Measurements from ENCODE around the gene DNAH11. TPM values are rescaled to one million over a fixed set of nuclear protein-coding genes. Genes with fewer than 3 reads are reported as not detected.

The DNAH11 gene, protein sequence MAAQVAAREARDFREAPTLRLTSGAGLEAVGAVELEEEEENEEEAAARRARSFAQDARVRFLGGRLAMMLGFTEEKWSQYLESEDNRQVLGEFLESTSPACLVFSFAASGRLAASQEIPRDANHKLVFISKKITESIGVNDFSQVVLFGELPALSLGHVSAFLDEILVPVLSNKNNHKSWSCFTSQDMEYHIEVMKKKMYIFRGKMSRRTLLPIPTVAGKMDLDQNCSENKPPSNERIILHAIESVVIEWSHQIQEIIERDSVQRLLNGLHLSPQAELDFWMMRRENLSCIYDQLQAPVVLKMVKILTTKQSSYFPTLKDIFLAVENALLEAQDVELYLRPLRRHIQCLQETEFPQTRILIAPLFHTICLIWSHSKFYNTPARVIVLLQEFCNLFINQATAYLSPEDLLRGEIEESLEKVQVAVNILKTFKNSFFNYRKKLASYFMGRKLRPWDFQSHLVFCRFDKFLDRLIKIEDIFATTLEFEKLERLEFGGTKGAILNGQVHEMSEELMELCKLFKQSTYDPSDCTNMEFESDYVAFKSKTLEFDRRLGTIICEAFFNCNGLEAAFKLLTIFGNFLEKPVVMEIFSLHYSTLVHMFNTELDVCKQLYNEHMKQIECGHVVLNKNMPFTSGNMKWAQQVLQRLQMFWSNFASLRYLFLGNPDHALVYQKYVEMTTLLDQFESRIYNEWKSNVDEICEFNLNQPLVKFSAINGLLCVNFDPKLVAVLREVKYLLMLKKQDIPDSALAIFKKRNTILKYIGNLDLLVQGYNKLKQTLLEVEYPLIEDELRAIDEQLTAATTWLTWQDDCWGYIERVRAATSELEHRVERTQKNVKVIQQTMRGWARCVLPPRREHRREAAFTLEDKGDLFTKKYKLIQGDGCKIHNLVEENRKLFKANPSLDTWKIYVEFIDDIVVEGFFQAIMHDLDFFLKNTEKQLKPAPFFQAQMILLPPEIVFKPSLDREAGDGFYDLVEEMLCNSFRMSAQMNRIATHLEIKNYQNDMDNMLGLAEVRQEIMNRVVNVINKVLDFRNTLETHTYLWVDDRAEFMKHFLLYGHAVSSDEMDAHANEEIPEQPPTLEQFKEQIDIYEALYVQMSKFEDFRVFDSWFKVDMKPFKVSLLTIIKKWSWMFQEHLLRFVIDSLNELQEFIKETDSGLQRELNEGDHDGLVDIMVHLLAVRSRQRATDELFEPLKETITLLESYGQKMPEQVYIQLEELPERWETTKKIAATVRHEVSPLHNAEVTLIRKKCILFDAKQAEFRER (N-terminal part only)
- total RNA-seq: under 0.01 and 1.4 TPM in 2 replicates

DNA sequence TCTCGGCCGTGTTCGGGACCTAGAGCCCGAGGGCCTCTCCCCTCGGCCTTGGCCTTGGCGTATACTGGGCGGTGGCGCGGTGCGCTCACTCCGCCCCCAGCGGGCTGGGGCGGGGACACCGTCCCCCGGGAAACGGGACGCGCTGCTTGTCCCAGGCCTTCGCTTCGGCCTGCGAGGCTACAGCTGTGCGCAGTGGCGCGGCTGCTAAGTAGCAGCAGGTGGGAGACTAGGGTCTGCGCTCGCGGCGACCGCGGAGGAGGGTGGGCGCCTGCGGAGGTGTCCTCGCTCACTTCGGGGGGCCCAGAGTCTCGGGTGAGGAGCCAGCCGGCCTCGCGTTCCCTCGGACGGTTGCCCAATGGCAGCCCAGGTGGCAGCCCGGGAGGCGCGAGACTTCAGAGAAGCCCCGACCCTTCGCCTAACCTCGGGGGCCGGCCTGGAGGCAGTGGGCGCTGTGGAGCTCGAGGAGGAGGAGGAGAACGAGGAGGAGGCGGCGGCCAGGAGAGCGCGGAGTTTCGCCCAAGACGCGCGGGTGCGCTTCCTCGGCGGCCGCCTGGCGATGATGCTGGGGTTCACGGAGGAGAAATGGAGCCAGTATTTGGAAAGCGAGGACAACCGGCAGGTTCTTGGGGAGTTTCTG is at the start of gene DNAH11:
TSS of gene DNAH11 (plus strand) at position 149 of the 637 bp plus-strand sequence. CDS start at position 356, 207 bp downstream.

DNA sequence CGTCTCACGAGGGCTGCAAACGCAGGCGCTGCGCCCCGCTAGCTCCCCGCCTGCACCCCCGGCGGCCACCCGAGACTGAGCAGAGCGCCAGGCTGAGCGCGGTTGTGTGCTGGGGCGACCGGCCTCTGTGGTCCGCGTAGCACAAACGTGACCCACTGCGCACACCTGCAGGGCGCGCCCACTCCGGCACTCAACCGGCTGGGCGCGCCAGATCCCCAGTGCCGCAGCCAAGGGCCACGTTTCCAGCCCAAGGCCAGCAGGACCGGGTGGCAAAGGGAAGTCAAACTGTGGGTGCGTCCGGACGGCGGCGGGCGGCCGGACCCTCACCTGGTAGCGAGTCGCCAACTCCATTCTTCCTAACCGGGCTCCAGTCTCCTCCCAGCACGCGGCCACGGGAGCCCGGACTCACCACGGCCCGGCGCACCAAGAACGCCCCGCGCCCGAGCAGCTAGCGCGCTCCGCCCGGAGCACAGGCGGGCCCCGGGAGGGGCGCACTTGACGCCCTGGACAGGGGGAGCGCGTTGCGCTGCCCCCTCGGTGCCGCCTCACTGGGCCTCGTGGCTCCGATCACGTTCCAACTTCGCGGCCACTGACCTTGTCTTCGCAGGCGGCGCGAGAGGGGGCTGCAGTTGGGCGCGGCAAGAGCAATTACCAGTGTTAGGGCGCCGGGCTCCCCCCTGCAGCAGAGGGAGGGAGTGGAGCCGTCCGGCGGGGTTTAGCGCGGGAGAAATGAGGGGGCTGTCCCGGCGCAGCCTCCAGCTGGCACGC is 402.8 kb downstream of the DNAH11 start, which contains the start of gene CDCA7L:
TSS of gene CDCA7L (minus strand) at position 446 of the 768 bp plus-strand sequence. CDS start at position 351, 95 bp downstream.

Other genes starting within 250 kb of the DNAH11 start
- gene SP4, start 115.0 kb upstream of the DNAH11 start, total RNA-seq: 2.6 and 4.1 TPM in 2 replicates

All from myometrial cell (primary cell).